CD4-positive, CD25-positive, alpha-beta regulatory T cell (primary cell): Measurements from ENCODE around the gene CWC25. TPM values are rescaled to one million over a fixed set of nuclear protein-coding genes. Genes with fewer than 3 reads are reported as not detected.
A peak's percentile ranks its signal among the peaks of the same experiment; 100 is the strongest.

Experiments used
- ATAC-seq, 2 donors: fragments of 150-1000 bp; cut with Tn5 transposase; one replicate each; pipeline ENCODE4 v1.10.0; 2021; ENCODE audit warnings: low read depth in 2 of 2, moderate number of reproducible peaks in 2 of 2, moderate library complexity in 1 of 2
- DNase-seq, 3 donors: peaks; one replicate each; pipeline versions ENCODE4 v3.0.0 to v3.0.0-alpha.2; 2012 to 2022; ENCODE audit warnings: mixed read lengths in 1 of 3
- H3K27ac ChIP-seq: one replicate; pipeline ENCODE4 v1.7.0; 2013; ENCODE audit warnings: mild to moderate bottlenecking, low read length; ENCODE audit not compliant: insufficient read depth, poor library complexity, severe bottlenecking
- H3K27me3 ChIP-seq: one replicate; pipeline ENCODE4 v1.7.0; 2013; ENCODE audit warnings: low read length; ENCODE audit not compliant: control insufficient read depth, insufficient read depth
- H3K36me3 ChIP-seq: one replicate; pipeline ENCODE4 v1.7.0; 2013; ENCODE audit warnings: mild to moderate bottlenecking, low read length, moderate library complexity; ENCODE audit not compliant: control insufficient read depth, insufficient read depth
- H3K4me1 ChIP-seq: 2 replicates; pipeline ENCODE4 v1.7.0; 2013; ENCODE audit warnings: mild to moderate bottlenecking, low read length; ENCODE audit not compliant: insufficient read depth, control insufficient read depth, poor library complexity, severe bottlenecking
- H3K4me3 ChIP-seq: one replicate; pipeline ENCODE4 v1.7.0; 2013; ENCODE audit warnings: low read depth, mild to moderate bottlenecking, low read length, moderate library complexity
- H3K9me3 ChIP-seq, 2 experiments: 1 replicate in 1 of 2; 2 replicates in 1 of 2; pipeline ENCODE4 v1.7.0; 2013; ENCODE audit warnings: low read length in 2 of 2, mild to moderate bottlenecking in 1 of 2, moderate library complexity in 1 of 2; ENCODE audit not compliant: control insufficient read depth in 2 of 2
- H3K27ac Mint-ChIP-seq, 3 donors: one replicate each; pipeline ENCODE4 v1.8.0; 2020 to 2022; ENCODE audit warnings: mild to moderate bottlenecking in 3 of 3, mixed read lengths in 3 of 3, moderate library complexity in 2 of 3
- H3K27me3 Mint-ChIP-seq: one replicate; pipeline ENCODE4 v1.8.0; 2022; ENCODE audit warnings: mild to moderate bottlenecking, mixed read lengths
- H3K36me3 Mint-ChIP-seq: one replicate; pipeline ENCODE4 v1.8.0; 2020; ENCODE audit warnings: mixed read lengths
- H3K4me1 Mint-ChIP-seq, 4 donors: one replicate each; pipeline ENCODE4 v1.8.0; 2020 to 2022; ENCODE audit warnings: mixed read lengths in 4 of 4, mild to moderate bottlenecking in 1 of 4
- H3K4me3 Mint-ChIP-seq, 4 donors: one replicate each; pipeline ENCODE4 v1.8.0; 2020 to 2022; ENCODE audit warnings: mild to moderate bottlenecking in 4 of 4, mixed read lengths in 4 of 4, moderate library complexity in 3 of 4
- H3K9me3 Mint-ChIP-seq, 7 donors: one replicate each; pipeline ENCODE4 v1.8.0; 2020 to 2022; ENCODE audit warnings: mixed read lengths in 7 of 7, mild to moderate bottlenecking in 3 of 7, moderate library complexity in 2 of 7
- polyA plus RNA-seq, 4 donors: library from polyadenylated mRNA; unstranded; fragments of 300-500 nt; fragmentation: Illumina TruSeq; gene quantifications; one replicate each; pipeline ENCODE4 v1.2.3, GENCODE V29; 2021
- total RNA-seq: library from RNA; stranded (reverse); gene quantifications from one replicate; pipeline ENCODE4 v1.2.3, GENCODE V29; 2022

The CWC25 gene
- total and polyA plus RNA-seq, 5 donors from 2014 or later: 4.4 to 69.5 (median 9.4) TPM

- H3K36me3 Mint-ChIP-seq: peaks cover 25% of the 10 kb centered on the region
- peak overlapping the region; percentile 90 to 100 (median 98) for H3K4me3 Mint-ChIP-seq
- Histone ChIP-seq H3K4me1 (peaks cover 60% of the 10 kb centered on the region), H3K9me3 (no peaks in the 10 kb centered on the region), H3K27ac (peak overlapping the region; percentile 88), H3K27me3 (peaks cover 18% of the 10 kb centered on the region), H3K36me3 (peaks cover 15% of the 10 kb centered on the region), H3K4me3 (peak overlapping the region; percentile 88)
- peaks cover 0 to 3% (median 0%) of the 10 kb centered on the region in 7 donors for H3K9me3 Mint-ChIP-seq
- peaks cover 40% of the 10 kb centered on the region for H3K27me3 Mint-ChIP-seq
- peaks cover 7 to 73% (median 30%) of the 10 kb centered on the region in 4 donors for H3K4me1 Mint-ChIP-seq
- H3K27ac Mint-ChIP-seq: peak overlapping the region; percentile 93 to 99 (median 98)
- ATAC-seq (no peak), DNase-seq (no peak)
Measured at GRCh38 chr17:38751144-38751807, 73.8 kb downstream of the CWC25 start.

Other genes with a start within 250 kb of the CWC25 start
- gene SRCIN1, start 219.4 kb downstream of the CWC25 start, total RNA-seq: not detected
- gene SRCIN1, start 219.4 kb downstream of the CWC25 start, polyA plus RNA-seq: not detected
- 0.59 TPM for gene EPOP, start 150.4 kb downstream of the CWC25 start, total RNA-seq
- under 1 TPM in 1 of 4 donors, not detected in 3; 0.13 TPM for gene EPOP, start 150.4 kb downstream of the CWC25 start, polyA plus RNA-seq
- 361 TPM for gene MLLT6, start 120.0 kb downstream of the CWC25 start, total RNA-seq
- 1 to 10 TPM; 5.2 to 6.8 (median 6.6) TPM for gene MLLT6, start 120.0 kb downstream of the CWC25 start, polyA plus RNA-seq
- gene CISD3, start 95.0 kb downstream of the CWC25 start, total RNA-seq: 8.7 TPM
- 10 to 100 TPM; 31.7 to 62.6 (median 40.6) TPM for gene CISD3, start 95.0 kb downstream of the CWC25 start, polyA plus RNA-seq
- 0.25 TPM for gene PCGF2, start 77.0 kb downstream of the CWC25 start, total RNA-seq
- gene PCGF2, start 77.0 kb downstream of the CWC25 start, polyA plus RNA-seq: not detected
- 107 TPM for gene PSMB3, start 72.6 kb downstream of the CWC25 start, total RNA-seq
- 100 to 1,000 TPM; 473 to 589 (median 509) TPM for gene PSMB3, start 72.6 kb downstream of the CWC25 start, polyA plus RNA-seq
- 29.5 TPM for gene PIP4K2B, start 25.8 kb downstream of the CWC25 start, total RNA-seq
- gene PIP4K2B, start 25.8 kb downstream of the CWC25 start, polyA plus RNA-seq: 10 to 100 TPM; 11.6 to 18.5 (median 16.9) TPM
- gene RPL23, start 28.4 kb upstream of the CWC25 start, total RNA-seq: 1,411 TPM
- 1,000 to 10,000 TPM; 1,034 to 1,357 (median 1,206) TPM for gene RPL23, start 28.4 kb upstream of the CWC25 start, polyA plus RNA-seq
- gene LASP1, start 44.7 kb upstream of the CWC25 start, total RNA-seq: 154 TPM
- gene LASP1, start 44.7 kb upstream of the CWC25 start, polyA plus RNA-seq: 10 to 100 TPM; 50.3 to 77.3 (median 62.8) TPM
- gene FBXO47, start 142.1 kb upstream of the CWC25 start, total RNA-seq: not detected
- not detected for gene FBXO47, start 142.1 kb upstream of the CWC25 start, polyA plus RNA-seq